Measurements from ENCODE around the gene NLRP12.
A peak's percentile ranks its signal among the peaks of the same experiment; 100 is the strongest.

DNA sequence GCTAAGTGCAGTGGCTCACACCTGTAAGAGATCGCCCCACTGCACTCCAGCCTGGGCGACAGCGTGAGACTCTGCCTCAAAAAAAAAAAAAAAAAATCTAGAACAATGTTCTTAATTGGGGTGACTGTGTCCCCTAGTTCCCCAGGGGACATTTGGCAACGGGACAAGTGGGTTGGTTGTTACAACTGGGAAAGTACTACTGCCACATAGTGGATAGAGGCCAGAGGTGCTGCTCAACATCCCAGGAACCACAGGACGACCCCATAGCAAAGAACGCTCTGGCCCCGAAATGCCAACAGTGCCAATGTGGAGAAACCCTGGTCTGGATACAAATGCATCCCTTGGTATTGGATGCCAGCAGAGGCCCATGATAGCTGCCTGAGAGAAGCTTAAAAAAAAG, 11.8 kb downstream of the NLRP12 start:
- TF ChIP-seq, protein P1, sequence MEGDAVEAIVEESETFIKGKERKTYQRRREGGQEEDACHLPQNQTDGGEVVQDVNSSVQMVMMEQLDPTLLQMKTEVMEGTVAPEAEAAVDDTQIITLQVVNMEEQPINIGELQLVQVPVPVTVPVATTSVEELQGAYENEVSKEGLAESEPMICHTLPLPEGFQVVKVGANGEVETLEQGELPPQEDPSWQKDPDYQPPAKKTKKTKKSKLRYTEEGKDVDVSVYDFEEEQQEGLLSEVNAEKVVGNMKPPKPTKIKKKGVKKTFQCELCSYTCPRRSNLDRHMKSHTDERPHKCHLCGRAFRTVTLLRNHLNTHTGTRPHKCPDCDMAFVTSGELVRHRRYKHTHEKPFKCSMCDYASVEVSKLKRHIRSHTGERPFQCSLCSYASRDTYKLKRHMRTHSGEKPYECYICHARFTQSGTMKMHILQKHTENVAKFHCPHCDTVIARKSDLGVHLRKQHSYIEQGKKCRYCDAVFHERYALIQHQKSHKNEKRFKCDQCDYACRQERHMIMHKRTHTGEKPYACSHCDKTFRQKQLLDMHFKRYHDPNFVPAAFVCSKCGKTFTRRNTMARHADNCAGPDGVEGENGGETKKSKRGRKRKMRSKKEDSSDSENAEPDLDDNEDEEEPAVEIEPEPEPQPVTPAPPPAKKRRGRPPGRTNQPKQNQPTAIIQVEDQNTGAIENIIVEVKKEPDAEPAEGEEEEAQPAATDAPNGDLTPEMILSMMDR (conservative IDR thresholded peaks at IDR 0.05 in 1 of 2, IDR thresholded peaks at IDR 0.05 in 1 of 2; ENCODE audit: low read depth in 1 of 2, low read length in 2 of 2) = peak in 1 of 2 donors; percentile 17
- no peak for TF ChIP-seq EZH2 (IDR thresholded peaks at IDR 0.05; ENCODE audit: low read length, missing control alignments)
